ENCODE data around the gene MAMDC4.

DNA sequence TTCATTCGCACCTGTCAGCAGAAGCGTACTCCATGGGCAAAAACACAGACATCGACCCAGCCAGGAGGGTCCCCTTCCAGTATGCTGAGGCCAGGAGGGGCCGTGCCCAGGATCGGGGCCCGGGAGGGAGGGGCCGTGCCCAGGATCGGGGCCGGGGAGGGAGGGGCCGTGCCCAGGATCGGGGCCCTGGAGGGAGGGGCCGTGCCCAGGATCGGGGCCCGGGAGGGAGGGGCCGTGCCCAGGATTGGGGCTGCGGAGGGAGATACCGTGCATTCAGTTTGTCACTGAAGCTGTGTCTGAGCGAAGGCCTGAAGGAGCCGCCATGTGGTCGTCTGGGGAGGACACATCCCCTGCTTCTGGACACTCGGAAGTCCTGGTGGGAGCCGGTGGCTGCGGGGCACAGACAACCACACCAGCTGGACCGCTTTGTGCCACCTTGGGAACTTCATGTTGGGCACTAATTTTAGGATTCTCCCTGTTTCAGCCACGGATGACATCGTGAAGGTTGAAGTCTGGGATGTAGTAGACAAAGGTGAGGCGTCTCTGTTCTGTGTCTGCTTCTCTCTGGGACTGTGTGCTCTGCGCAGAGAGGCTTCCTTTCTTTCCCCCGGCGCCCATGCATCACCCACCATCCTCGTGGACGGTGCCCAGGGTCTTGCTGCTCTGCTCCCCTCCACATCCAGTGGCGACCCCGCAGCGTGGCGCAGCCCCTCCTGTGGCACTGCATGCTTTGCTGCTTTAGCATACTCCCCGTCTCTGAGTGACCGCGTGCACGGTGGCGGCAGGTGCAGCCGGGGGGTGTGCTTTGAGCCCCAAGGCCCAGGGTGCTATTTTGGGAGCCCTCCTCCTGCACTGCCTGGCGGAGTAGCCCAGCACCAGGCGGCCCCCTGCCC is 26.6 kb upstream of the MAMDC4 start:
- TF ChIP-seq, protein P1, sequence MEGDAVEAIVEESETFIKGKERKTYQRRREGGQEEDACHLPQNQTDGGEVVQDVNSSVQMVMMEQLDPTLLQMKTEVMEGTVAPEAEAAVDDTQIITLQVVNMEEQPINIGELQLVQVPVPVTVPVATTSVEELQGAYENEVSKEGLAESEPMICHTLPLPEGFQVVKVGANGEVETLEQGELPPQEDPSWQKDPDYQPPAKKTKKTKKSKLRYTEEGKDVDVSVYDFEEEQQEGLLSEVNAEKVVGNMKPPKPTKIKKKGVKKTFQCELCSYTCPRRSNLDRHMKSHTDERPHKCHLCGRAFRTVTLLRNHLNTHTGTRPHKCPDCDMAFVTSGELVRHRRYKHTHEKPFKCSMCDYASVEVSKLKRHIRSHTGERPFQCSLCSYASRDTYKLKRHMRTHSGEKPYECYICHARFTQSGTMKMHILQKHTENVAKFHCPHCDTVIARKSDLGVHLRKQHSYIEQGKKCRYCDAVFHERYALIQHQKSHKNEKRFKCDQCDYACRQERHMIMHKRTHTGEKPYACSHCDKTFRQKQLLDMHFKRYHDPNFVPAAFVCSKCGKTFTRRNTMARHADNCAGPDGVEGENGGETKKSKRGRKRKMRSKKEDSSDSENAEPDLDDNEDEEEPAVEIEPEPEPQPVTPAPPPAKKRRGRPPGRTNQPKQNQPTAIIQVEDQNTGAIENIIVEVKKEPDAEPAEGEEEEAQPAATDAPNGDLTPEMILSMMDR (IDR thresholded peaks at IDR 0.05; ENCODE audit: low read length), result no peak
- TF ChIP-seq EZH2 (IDR thresholded peaks at IDR 0.05; ENCODE audit: borderline replicate concordance, low read length), result no peak

Data from OCI-LY1 (cell line).